GM12892 (cell line): ENCODE data around the gene MXD4.

Source experiments
- DNase-seq: peaks from one replicate; pipeline ENCODE4 v3.0.0; 2011; ENCODE audit not compliant: insufficient read length
- FAIRE-seq: peaks from 2 replicates; lab custom pipeline; 2011; peaks lifted over from hg19 to GRCh38; lab: Jason Lieb, UNC
- POLR2A ChIP-seq: IDR thresholded peaks from 2 replicates; pipeline ENCODE4 v1.6.1; 2011; ENCODE audit warnings: low read depth, low read length, control low read depth
- POLR2AphosphoS5 ChIP-seq: IDR thresholded peaks from 2 replicates; pipeline ENCODE4 v1.6.1; 2011; ENCODE audit warnings: low read depth, low read length, control low read depth
- TAF1 ChIP-seq: IDR thresholded peaks from 2 replicates; pipeline ENCODE4 v1.6.1; 2011; ENCODE audit warnings: low read depth, mild to moderate bottlenecking, control low read depth, low read length, borderline replicate concordance

Gene MXD4

DNA sequence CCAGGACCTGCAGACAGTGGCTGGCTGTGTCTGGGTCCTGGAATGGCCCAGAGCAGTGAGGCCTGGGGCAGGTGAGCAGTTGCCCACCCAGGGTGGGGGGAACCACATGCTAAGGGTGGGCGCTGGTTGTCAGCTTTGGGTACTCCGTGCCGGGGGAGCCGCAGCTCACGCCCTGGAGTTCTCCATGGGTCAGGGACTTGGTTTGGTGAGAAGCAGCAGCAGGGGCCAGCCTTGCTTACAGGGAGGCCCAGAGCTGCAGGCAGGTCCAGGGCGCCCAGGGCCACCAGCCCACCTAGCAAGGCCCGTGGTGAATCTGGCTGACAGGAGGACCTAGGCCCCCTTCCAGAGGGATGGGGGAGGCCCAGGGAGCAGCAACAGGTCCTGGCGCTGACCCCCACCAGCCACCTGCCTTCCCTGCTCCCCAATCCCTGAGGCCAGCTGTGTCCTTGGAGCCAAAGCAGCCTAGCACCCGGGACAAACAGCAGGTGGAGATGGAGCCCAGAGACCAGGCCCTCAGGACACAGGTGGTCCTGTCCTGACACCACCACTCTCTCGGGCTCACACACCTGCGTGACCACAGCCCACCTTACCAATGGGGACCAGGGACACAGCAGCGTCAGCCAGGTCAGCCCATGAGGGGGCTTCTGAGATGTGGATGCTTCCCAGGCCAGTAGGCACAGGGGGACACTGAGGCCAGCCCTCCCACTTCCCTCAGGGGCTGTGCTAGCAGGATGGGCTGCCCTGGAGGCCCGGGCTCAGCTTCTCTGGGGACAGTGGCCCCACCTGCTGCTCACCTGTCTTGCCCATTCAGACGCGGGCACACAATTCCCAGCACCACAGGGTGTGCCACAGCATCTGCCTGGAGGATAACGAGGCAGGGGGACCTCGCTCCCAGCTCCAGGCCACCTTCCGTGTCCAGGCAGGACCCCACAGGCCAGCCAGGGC lies 3.5 kb downstream of the MXD4 start:
- TF ChIP-seq TAF1 (no peak), POLR2AphosphoS5 (no peak), POLR2A (no peak)
- peak; percentile 7 for DNase-seq
- no peak for FAIRE-seq

GRCh38 chr4:2257361-2258081 lies 4.4 kb downstream of the MXD4 start:
- FAIRE-seq: no peak
- TF ChIP-seq TAF1: no peak
- no peak for TF ChIP-seq POLR2AphosphoS5
- no peak for TF ChIP-seq POLR2A
- DNase-seq: peak; percentile 1

GRCh38 chr4:2256781-2257191 lies 5.1 kb downstream of the MXD4 start:
- TF ChIP-seq POLR2A: no peak
- FAIRE-seq (no peak), DNase-seq (peak; percentile 9)

DNA sequence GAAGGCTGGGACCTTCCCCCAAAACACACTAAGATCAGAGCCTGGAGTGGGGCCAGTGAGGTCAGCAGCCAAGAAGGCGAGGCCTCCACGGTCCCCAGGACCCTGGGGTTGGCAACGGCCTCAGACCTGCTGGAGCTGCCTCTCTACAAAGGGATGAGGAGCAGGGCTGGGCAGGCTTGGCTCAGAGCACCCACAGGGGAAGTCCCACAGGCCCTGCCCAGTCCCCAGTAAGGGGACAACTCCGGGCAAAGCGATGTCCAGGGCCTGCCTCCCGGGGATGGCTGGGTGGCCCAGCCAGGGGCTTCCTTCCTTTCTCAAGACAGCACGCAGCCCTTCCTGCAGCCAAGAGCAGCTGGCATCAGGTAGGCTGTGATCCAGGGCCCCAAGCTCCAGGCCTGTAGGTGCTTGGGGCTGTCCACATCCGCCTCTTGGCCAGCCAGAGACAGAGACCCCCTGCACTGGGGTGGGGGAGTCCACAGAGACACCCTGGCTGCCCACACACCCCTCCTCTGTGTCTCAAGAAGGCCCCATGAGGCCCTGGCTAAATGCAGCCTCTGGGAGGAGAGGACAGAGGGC lies 5.7 kb downstream of the MXD4 start:
- FAIRE-seq (no peak), DNase-seq (peak; percentile 3)
- TF ChIP-seq TAF1: no peak
- no peak for TF ChIP-seq POLR2AphosphoS5
- no peak for TF ChIP-seq POLR2A

DNA sequence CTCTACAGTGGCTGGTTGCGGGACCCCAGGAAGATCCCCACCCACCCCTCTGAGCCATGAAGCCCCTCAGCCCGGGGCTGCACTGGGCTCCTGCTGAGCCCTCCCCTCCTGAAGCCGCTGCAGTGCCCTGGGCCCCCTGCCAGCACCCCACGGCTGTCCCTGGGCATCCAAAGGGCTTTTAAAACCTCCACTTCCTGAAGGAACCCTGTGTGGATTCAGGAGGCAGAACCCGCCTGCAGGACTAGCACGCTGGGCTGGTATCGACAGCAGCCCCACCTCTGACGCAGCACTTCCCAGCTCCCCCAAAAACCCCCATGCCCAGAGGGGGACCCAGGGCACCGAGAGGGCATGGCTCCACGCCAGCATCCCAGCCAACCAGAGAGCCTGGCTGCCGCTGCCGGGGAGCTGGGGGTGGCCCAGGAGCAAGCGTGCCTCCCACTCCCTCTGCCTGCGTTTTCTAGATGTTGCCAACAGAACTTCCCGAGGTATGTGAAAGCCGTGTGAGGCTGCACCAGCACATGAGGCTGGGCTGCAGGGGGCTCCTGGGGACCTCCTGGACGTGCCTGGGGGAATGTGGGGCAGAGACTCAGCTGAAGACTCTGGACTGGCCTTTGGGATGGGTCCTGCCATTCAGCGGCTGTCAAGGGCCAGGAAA lies 6.3 kb downstream of the MXD4 start:
- no peak for FAIRE-seq
- peak; percentile 11 for DNase-seq
- TF ChIP-seq POLR2AphosphoS5: no peak
- no peak for TF ChIP-seq POLR2A
- TF ChIP-seq TAF1: no peak

- no peak for TF ChIP-seq POLR2AphosphoS5
- DNase-seq (no peak), FAIRE-seq (no peak)
These were observed 7.0 kb downstream of the MXD4 start for GRCh38 chr4:2254665-2255500.

DNA sequence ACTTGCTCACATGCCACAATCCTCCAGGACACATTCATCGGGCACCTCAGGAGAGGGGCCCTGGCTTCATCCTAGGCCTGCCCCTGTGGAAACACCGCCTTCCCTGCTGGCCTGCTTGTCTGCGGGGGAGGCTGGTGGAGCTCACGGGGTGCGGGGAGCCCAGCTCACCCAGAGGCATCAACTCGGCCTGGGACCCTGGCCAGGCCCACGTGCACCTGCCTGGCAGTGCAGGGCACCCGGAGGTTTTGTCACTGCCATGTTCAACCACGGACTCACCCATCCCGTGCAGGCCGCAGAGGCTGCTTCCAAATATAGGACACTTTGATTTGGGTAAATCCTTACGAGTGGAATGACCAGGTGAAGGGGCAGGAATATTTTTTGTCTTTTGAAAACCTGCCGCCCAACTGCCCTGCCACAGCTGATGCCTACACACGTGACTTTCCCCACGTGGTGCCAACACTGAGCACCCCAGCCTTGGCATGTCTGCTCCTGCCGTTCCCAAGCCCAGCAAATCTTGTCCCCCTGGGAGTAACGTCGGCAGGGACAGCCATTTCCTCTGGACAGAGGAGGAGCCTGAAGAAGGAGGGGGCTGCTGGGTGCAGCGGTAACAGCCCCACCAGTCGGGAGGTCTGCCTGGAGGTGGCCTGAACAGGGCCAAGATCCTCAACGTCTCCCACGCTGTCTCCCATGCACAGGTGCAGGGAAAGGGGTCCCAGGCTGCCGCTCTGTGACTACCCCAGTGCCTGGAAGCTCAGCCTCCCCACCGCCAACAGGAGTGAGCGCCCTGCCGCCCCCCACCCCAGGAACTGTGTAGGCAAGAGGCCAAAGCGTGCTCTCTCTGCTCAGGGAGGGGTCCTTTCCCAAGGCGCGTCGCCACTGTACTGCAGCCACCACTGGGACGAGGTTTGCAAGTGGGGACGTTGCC lies 8.5 kb downstream of the MXD4 start:
- DNase-seq (peak; percentile 10), FAIRE-seq (no peak)
- TF ChIP-seq TAF1: no peak
- no peak for TF ChIP-seq POLR2A
- no peak for TF ChIP-seq POLR2AphosphoS5

GRCh38 chr4:2252530-2253091 lies 9.3 kb downstream of the MXD4 start:
- DNase-seq (peak; percentile 19), FAIRE-seq (no peak)
- no peak for TF ChIP-seq POLR2A
- no peak for TF ChIP-seq TAF1
- TF ChIP-seq POLR2AphosphoS5: no peak

DNA sequence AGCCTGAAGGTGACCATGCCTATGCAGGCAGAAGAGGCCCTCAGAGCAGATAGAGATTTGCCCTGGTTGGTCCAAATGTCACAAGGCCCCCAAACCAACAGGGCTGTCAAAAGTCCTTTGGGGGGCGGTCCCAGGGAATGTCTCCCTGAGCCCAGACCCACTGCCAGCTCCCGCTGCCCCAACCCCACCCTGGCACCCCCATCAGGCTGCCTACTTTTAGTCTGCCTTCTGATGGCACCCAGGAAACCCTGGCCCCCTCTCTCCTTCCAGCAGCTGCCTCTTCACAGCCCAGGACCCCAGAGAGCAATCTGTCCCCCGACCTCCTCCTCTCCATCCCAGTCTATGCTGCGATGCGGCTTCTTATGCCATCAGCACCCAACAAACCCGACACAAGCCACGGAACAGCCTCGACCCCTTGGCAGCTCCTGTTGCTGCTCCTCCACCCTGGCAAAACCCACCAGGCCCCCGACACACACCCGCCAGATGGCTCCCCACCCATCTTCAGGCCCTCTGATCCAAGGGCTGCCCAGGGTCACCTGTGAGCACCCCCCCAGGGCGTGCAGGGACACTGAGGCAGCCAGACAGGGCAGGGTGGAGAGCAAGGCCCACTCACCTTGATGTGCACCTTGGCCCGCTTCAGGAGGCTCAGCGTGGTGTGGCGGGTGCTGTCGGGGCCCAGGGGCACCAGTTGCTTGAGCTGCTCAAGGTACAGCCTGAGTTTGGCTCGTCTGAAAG lies 9.9 kb downstream of the MXD4 start:
- FAIRE-seq: no peak
- peak; percentile 21 for DNase-seq
- TF ChIP-seq POLR2AphosphoS5 (no peak), POLR2A (no peak), TAF1 (no peak)
